Adipocyte (in vitro differentiated cells): ENCODE results near the gene AGPS.
"Not testable (repeated sequence)": the region's sequence is repeated elsewhere in the genome, so short reads cannot be mapped to it uniquely, and the experiment has no call there.

ENCODE experiments used
- DNase-seq: peaks from one replicate; pipeline ENCODE4 v3.0.0-alpha.2; 2015; ENCODE audit warnings: low read depth
- H3K27me3 ChIP-seq: replicated peaks from 2 replicates; pipeline ENCODE4 v1.7.0; 2013; ENCODE audit warnings: mild to moderate bottlenecking, low read length, moderate library complexity; ENCODE audit not compliant: control insufficient read depth, insufficient read depth
- H3K36me3 ChIP-seq: 2 replicates; pipeline ENCODE4 v1.7.0; 2013; ENCODE audit warnings: low read length, mild to moderate bottlenecking, moderate library complexity; ENCODE audit not compliant: control insufficient read depth, insufficient read depth, severe bottlenecking
- H3K4me1 ChIP-seq: 2 replicates; pipeline ENCODE4 v1.7.0; 2013; ENCODE audit warnings: mild to moderate bottlenecking, low read length, moderate library complexity; ENCODE audit not compliant: control insufficient read depth, insufficient read depth
- H3K4me3 ChIP-seq: 2 replicates; pipeline ENCODE4 v1.7.0; 2013; ENCODE audit warnings: mild to moderate bottlenecking, low read length, moderate library complexity
- H3K9ac ChIP-seq: 2 replicates; pipeline ENCODE4 v1.7.0; 2013; ENCODE audit warnings: mild to moderate bottlenecking, low read length, moderate library complexity
- H3K9me3 ChIP-seq: 2 replicates; pipeline ENCODE4 v1.7.0; 2013; ENCODE audit warnings: mild to moderate bottlenecking, low read length, moderate library complexity; ENCODE audit not compliant: control insufficient read depth

AGPS gene

DNA sequence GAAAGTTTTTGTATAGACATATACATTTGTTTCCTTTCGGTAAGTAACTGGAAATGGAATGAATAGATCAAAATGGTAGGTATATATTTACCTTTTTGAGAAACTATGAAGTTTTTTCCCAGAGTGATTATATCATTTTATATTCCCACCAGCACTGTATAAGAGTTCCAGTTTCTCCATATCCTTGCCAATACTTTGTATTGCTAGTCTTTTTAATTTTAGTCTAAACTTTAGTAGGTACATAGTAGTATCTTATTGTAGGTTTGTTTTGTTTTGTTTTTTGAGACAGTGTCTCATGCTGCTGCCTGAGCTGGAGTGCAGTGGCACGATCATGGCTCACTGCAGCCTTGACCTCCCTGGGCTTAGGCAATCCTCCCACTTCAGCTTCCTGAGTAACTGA is 56.6 kb downstream of the AGPS start:
- H3K4me3 ChIP-seq = no peak overlapping the region
- H3K9ac ChIP-seq = no peak overlapping the region
- H3K36me3 ChIP-seq = peaks cover 25% of the 10 kb centered on the region
- no peak for DNase-seq
- no peaks in the 10 kb centered on the region for H3K9me3 ChIP-seq
- H3K27me3 ChIP-seq = no peaks in the 10 kb centered on the region
- no peaks in the 10 kb centered on the region for H3K4me1 ChIP-seq

DNA sequence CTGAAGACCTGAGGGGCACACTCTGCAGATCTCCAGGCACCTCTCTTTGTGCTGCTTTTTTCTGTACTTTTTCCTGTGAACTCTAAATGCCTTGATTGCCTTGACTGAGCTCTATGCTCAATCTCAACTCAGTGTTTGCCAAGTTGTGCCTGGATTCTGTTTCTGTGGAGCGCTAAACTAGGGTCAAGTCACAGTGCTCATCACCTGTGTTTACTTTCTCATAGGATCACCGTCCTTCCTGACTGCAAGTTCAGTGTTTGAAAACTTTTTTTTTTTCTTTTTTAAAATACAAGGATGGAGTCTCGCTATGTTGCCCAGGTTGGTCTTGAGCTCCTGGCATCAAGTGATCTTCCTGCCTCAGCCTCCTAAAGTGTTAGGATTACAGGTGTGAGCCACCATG is 62.6 kb downstream of the AGPS start:
- no peak for DNase-seq
- Histone ChIP-seq H3K36me3 (peaks cover 23% of the 10 kb centered on the region), H3K9me3 (no peaks in the 10 kb centered on the region), H3K4me3 (no peak overlapping the region), H3K27me3 (no peaks in the 10 kb centered on the region), H3K9ac (no peak overlapping the region), H3K4me1 (no peaks in the 10 kb centered on the region)

DNA sequence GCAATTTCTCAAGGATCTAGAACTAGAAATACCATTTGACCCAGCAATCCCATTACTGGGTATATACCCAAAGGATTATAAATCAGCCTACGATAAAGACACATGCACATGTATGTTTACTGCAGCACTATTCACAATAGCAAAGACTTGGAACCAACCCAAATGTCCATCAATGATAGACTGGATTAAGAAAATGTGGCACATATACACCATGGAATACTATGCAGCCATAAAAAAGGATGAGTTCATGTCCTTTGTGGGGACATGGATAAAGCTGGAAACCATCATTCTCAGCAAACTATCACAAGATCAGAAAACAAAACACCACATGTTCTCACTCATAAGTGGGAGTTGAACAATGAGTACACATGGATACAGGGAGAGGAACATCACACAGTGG is 67.2 kb downstream of the AGPS start:
- H3K27me3 ChIP-seq, H3K9me3 ChIP-seq, H3K4me3 ChIP-seq, H3K4me1 ChIP-seq, H3K9ac ChIP-seq, DNase-seq: not testable (repeated sequence)
- H3K36me3 ChIP-seq = peaks cover 39% of the 10 kb centered on the region

DNA sequence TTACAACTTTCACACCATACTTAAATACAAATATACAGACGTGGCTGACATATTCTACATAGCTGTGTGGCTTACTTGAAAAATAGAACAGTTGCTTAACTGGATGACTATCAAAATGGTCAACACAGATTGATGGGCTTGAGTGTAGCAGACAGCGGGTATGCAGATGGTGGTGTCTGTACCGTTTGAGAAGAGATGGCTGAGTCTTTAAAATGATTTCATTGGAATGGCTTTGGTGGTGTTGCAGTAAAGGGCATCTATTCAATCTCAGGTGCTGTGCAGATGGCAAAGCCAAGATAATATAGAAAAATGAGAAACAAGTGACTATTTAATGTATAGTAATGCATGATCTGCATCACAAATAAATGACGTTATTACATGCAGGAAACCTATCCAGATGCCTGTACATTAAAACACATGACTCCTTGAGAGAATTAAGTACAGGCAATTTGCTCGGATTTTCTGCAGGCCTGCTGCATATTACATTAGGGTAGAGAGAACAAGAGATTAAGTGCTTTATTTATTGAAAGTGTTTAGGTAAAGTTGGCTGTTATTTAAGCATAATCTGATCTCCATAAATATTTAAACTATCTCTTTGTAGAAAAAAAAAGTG is 68.5 kb downstream of the AGPS start:
- DNase-seq = no peak
- Histone ChIP-seq H3K9me3 (no peaks in the 10 kb centered on the region), H3K4me1 (no peaks in the 10 kb centered on the region), H3K4me3 (no peak overlapping the region), H3K36me3 (peaks cover 44% of the 10 kb centered on the region), H3K27me3 (no peaks in the 10 kb centered on the region), H3K9ac (no peak overlapping the region)

DNA sequence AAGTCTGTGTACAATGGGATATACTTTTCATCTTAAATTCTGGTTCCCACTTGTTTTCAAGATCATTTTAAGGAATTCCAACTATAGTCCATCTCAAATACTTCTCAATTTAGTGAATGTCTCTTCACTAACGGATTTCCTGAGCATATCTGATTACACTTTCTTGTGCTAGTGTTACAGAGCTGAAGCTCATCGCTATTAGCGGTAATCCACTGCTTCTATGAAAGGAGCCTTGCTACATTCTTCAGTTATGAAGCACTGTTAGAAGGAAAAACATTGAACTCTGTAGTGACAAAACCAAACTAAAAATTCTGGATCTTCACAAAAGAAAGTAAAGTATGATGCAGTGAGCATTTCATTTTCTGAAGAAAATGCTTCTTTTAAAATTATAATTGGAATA is 72.0 kb downstream of the AGPS start:
- Histone ChIP-seq H3K4me3 (no peak overlapping the region), H3K9ac (no peak overlapping the region), H3K9me3 (no peaks in the 10 kb centered on the region), H3K4me1 (peaks cover 12% of the 10 kb centered on the region), H3K27me3 (no peaks in the 10 kb centered on the region), H3K36me3 (peaks cover 29% of the 10 kb centered on the region)
- peak; percentile 41 for DNase-seq

DNA sequence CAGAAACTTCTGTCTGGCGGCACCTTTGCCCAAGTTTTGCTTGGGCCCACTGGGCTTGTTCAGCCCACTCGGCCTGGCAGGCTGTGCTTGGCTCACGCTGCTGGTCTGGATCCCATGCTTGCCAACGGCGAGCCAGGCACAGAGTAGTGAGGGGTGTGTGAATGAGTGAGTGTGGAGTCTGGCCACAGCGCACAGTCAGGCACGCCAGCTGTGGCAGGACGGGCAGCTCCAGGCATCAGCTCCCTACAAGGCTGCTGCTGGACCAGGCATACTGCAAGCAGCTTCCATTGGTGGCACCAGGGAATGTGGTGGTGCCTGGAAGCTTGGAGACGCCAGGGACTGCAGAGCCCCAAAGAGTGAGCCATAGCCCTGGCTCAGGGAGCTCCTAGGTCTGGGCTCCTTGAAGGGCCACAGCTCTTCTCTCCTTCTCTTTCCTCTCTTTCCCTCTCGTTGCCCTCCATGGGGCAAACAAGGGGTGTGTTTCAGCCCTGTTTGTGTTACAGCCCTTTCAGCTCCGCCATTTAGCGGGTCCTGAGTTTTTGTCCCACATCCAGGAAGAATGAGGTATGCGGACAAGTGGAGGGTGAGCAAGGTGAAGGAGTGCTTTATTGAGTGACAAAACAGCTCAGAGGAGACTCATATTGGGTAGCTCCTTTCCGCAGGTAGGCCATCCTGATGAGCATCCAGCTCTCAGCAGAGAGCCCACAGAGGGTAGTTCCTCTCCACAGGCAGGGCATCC is 73.0 kb downstream of the AGPS start:
- Histone ChIP-seq H3K9me3 (no peaks in the 10 kb centered on the region), H3K4me1 (peaks cover 12% of the 10 kb centered on the region), H3K9ac (no peak overlapping the region), H3K4me3 (no peak overlapping the region), H3K27me3 (no peaks in the 10 kb centered on the region), H3K36me3 (peaks cover 29% of the 10 kb centered on the region)
- DNase-seq = no peak

DNA sequence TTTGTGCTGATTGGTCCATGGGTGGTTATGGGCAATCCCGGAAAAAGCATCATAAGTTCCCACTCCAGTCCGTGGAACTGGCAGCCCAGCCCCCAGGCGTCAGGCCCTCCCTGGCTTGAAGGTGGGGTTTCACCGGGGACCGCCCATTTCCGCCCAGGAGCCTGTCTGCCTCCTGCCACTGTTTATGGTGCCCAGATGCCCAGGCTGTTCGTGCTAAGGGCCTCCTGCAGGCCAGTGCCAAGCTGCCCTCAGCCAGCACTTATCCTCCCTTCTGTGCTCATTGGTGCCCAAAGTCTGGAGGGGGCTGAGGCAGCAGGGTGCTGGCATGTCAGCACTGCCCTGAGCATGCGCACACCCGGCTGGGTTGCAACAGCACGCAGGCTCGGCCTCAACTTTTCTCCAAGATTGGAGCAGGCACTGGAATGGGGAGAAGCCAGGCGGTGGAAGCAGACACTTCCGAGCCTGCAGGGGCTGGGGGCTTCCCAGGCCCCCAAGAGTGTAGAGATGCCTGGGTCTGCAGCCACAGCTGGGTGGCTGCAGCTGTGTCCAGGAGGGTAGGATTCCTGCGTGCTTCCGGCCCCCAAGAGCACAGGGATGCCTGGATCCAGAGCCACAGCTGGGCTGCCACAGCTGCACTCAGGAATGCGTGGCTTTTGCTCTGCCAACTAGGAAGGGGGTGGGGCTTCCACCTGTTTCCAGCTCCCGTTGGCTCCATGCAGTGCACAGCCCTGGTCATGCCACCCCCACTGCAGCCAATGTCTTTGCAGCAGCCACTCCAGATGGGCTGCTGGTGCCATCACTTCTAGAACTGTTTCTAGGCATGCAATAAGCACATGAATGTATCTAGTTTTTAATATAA is 74.0 kb downstream of the AGPS start:
- peaks cover 12% of the 10 kb centered on the region for H3K4me1 ChIP-seq
- H3K9me3 ChIP-seq = peaks cover 5% of the 10 kb centered on the region
- H3K36me3 ChIP-seq = peaks cover 31% of the 10 kb centered on the region
- no peak overlapping the region for H3K4me3 ChIP-seq
- DNase-seq = no peak
- H3K27me3 ChIP-seq = no peaks in the 10 kb centered on the region
- H3K9ac ChIP-seq = no peak overlapping the region

DNA sequence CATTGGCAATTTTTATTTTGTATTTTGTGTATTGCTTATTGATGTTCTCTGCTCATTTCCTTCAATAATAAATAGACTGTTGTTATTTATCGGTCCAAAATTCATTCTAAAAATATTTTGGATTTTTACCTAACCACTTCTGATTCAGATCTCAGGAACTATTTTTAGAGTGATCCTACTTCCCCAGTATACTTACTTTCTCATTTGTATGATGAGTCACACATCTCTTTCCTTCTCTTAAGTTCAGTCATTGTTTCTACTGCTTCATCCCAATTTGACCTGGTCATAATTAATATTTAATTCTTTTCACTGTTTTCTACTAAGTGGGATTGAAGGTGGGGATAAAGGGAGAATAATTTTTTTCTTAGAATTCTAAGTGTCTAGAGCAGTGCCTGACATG is 75.1 kb downstream of the AGPS start:
- peak; percentile 60 for DNase-seq
- H3K27me3 ChIP-seq = no peaks in the 10 kb centered on the region
- peaks cover 16% of the 10 kb centered on the region for H3K9me3 ChIP-seq
- H3K9ac ChIP-seq = no peak overlapping the region
- peaks cover 12% of the 10 kb centered on the region for H3K4me1 ChIP-seq
- no peak overlapping the region for H3K4me3 ChIP-seq
- peaks cover 31% of the 10 kb centered on the region for H3K36me3 ChIP-seq

DNA sequence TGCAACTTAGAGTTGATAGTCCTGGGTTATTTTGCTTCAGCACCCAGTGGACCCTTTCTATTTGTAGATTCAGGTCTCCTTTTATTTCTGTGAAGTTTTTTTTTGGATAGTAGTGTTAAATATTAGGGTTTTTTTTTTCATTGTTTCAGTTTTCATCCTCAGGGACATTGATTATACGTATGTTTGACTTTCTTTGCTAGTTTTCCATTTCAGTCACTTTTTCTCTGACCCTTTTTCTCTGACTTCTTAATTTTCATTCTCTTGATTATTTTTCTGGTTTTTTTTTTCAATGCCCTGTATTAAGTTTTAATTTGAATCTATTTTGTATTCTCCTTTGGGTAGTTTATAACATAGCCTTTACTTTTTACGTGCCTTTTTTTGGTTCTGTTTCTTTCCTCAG is 79.4 kb downstream of the AGPS start:
- H3K9me3 ChIP-seq = peaks cover 22% of the 10 kb centered on the region
- H3K4me3 ChIP-seq = no peak overlapping the region
- no peak overlapping the region for H3K9ac ChIP-seq
- no peak for DNase-seq
- H3K4me1 ChIP-seq = peaks cover 26% of the 10 kb centered on the region
- no peaks in the 10 kb centered on the region for H3K27me3 ChIP-seq
- peaks cover 23% of the 10 kb centered on the region for H3K36me3 ChIP-seq

DNA sequence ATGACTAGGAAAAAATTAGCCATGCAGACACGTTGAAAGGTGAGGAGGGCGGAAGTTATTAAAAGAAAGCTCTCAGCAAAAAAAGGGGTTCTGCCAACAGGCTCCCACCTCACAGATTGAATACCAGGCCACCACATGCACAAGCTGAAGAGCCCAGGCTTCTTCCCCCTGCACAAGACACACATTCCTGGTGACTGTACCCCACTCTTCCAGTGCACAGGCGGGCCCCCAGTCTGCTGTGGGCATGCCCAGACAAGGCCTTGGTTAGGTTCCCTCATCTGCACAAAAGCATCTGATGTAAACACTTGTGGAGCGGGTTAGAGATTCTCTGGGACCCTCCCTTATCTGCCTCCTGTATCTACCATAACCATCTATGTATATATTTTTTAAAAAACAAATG is 81.7 kb downstream of the AGPS start:
- no peak for DNase-seq
- Histone ChIP-seq H3K4me3 (no peak overlapping the region), H3K9ac (no peak overlapping the region), H3K4me1 (peaks cover 14% of the 10 kb centered on the region), H3K9me3 (peaks cover 42% of the 10 kb centered on the region), H3K27me3 (no peaks in the 10 kb centered on the region), H3K36me3 (peaks cover 38% of the 10 kb centered on the region)

DNA sequence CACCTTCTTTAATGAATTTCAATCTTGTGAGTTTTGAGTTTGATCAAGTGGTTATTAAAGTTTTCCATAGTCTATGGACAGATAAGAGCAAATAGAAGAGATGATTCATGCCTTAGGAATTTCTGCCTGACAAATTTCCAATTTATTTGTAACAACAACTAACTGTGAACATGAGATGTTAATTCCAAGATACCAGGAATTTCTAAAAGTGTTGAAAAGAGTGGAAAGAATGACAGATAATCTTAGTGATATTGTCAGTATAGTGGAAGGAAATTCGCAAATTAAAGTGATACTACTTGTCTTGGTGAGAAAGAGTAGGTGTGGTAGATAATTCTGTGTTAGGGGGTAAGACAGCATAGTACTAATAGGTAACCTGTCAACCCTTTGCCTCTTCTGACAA is 82.4 kb downstream of the AGPS start:
- Histone ChIP-seq H3K9me3 (peaks cover 42% of the 10 kb centered on the region), H3K36me3 (peaks cover 38% of the 10 kb centered on the region)
- DNase-seq = peak; percentile 10

More for the DNA sequence above, 82.4 kb downstream of the AGPS start:
- Histone ChIP-seq H3K4me3 (no peak overlapping the region), H3K27me3 (no peaks in the 10 kb centered on the region), H3K9ac (no peak overlapping the region), H3K4me1 (peaks cover 14% of the 10 kb centered on the region)
